IMR-90 (cell line): ENCODE results near the gene SEMA4A. TPM values are rescaled to one million over a fixed set of nuclear protein-coding genes. Genes with fewer than 3 reads are reported as not detected.
A peak's percentile ranks its signal among the peaks of the same experiment; 100 is the strongest.

Source experiments
- ATAC-seq: fragments of 200-7000 bp; cut with Tn5 transposase; 2 replicates; pipeline ENCODE4 v1.9.1; 2020; ENCODE audit warnings: low read depth, mild to moderate bottlenecking, moderate library complexity
- BruUV-seq: library from RNA; stranded (reverse); fragments of 400-500 nt; replicated peaks from 2 replicates; lab custom pipeline; 2021; lab: Mats Ljungman, UMichigan
- CTCF ChIA-PET: fragments of 300-600 bp; formaldehyde crosslinking; extraction: SDS; loops from one replicate; lab custom pipeline; 2021; ENCODE audit warnings: antibody characterized with exemption; lab: Yijun Ruan, JAX
- POLR2A ChIA-PET: fragments of 300-600 bp; sonication (Branson Sonifier 250); formaldehyde crosslinking; loops from one replicate; lab custom pipeline; 2022; ENCODE audit warnings: antibody characterized with exemption; ENCODE audit not compliant: unreplicated experiment; lab: Charles Lee
- DNase-seq: peaks from one replicate; pipeline ENCODE4 v3.0.0; 2013
- H2AFZ ChIP-seq: replicated peaks from 2 replicates; pipeline ENCODE3; 2013; ENCODE audit warnings: low read length, mild to moderate bottlenecking; ENCODE audit not compliant: poor library complexity
- H2AK5ac ChIP-seq: 2 replicates; pipeline ENCODE4 v1.6.1; 2013; ENCODE audit warnings: low read depth, low read length, inconsistent platforms
- H2AK9ac ChIP-seq: replicated peaks from 2 replicates; pipeline ENCODE3; 2013; ENCODE audit warnings: mild to moderate bottlenecking, low read depth, low read length, moderate library complexity; ENCODE audit not compliant: poor library complexity
- H2BK120ac ChIP-seq: 2 replicates; pipeline ENCODE4 v1.6.1; 2013; ENCODE audit warnings: low read depth, low read length, inconsistent platforms
- H2BK15ac ChIP-seq: 3 replicates; pipeline ENCODE4 v1.6.1; 2013; ENCODE audit warnings: low read depth, low read length, inconsistent platforms
- H2BK20ac ChIP-seq: 2 replicates; pipeline ENCODE4 v1.6.1; 2013; ENCODE audit warnings: low read depth, mild to moderate bottlenecking, inconsistent platforms, low read length, moderate library complexity
- H2BK5ac ChIP-seq: 2 replicates; pipeline ENCODE4 v1.6.1; 2013; ENCODE audit warnings: mild to moderate bottlenecking, low read depth, low read length, inconsistent platforms; ENCODE audit not compliant: poor library complexity, severe bottlenecking
- H3K14ac ChIP-seq: replicated peaks from 2 replicates; pipeline ENCODE4 v1.6.1; 2013; ENCODE audit warnings: low read depth, low read length, inconsistent platforms
- H3K18ac ChIP-seq: 2 replicates; pipeline ENCODE4 v1.6.1; 2013; ENCODE audit warnings: low read depth, low read length, control low read depth
- H3K23ac ChIP-seq: 2 replicates; pipeline ENCODE4 v1.6.1; 2013; ENCODE audit warnings: low read depth, low read length, inconsistent platforms
- H3K27ac ChIP-seq: 2 replicates; pipeline ENCODE4 v1.5.1; 2013; ENCODE audit warnings: mild to moderate bottlenecking, control low read depth, low read length; ENCODE audit not compliant: insufficient read depth
- H3K27me3 ChIP-seq: 2 replicates; pipeline ENCODE4 v1.6.1; 2013; ENCODE audit warnings: low read length; ENCODE audit not compliant: control insufficient read depth, insufficient read depth
- H3K36me3 ChIP-seq: 2 replicates; pipeline ENCODE4 v1.6.1; 2013; ENCODE audit warnings: low read length, mixed read lengths; ENCODE audit not compliant: control insufficient read depth, insufficient read depth
- H3K4ac ChIP-seq: 2 replicates; pipeline ENCODE4 v1.6.1; 2013; ENCODE audit warnings: low read depth, low read length, inconsistent platforms
- H3K4me1 ChIP-seq: 2 replicates; pipeline ENCODE4 v1.6.1; 2013; ENCODE audit warnings: low read length, mixed read lengths; ENCODE audit not compliant: control insufficient read depth, insufficient read depth
- H3K4me2 ChIP-seq: 2 replicates; pipeline ENCODE4 v1.6.1; 2013; ENCODE audit warnings: low read depth, mild to moderate bottlenecking, control low read depth, low read length, moderate library complexity
- H3K4me3 ChIP-seq: 2 replicates; pipeline ENCODE4 v1.5.1; 2013; ENCODE audit warnings: low read depth, mild to moderate bottlenecking, control low read depth, low read length, moderate library complexity; ENCODE audit not compliant: insufficient read depth
- H3K56ac ChIP-seq: 2 replicates; pipeline ENCODE4 v1.6.1; 2013; ENCODE audit warnings: low read length, inconsistent platforms; ENCODE audit not compliant: insufficient read depth; ENCODE audit errors: extremely low read depth
- H3K79me1 ChIP-seq, 2 experiments: 2 replicates each; pipeline ENCODE4 v1.6.1; 2013; ENCODE audit warnings: low read length in 2 of 2, inconsistent platforms in 1 of 2, low read depth in 1 of 2
- H3K9ac ChIP-seq: 2 replicates; pipeline ENCODE4 v1.6.1; 2013; ENCODE audit warnings: low read depth, low read length, control low read depth
- H3K9me1 ChIP-seq: 2 replicates; pipeline ENCODE4 v1.6.1; 2013; ENCODE audit warnings: low read length, inconsistent platforms; ENCODE audit not compliant: insufficient read depth
- H3K9me3 ChIP-seq: 2 replicates; pipeline ENCODE4 v1.6.1; 2013; ENCODE audit warnings: low read length; ENCODE audit not compliant: control insufficient read depth, insufficient read depth
- H4K20me1 ChIP-seq: 2 replicates; pipeline ENCODE4 v1.6.1; 2013; ENCODE audit warnings: low read length, inconsistent platforms; ENCODE audit not compliant: insufficient read depth
- H4K5ac ChIP-seq: 2 replicates; pipeline ENCODE4 v1.6.1; 2013; ENCODE audit warnings: mild to moderate bottlenecking, low read depth, low read length, control low read depth
- H4K8ac ChIP-seq, 2 experiments: 2 replicates each; pipeline ENCODE4 v1.6.1; 2013; ENCODE audit warnings: low read depth in 2 of 2, low read length in 2 of 2, control low read depth in 1 of 2, inconsistent platforms in 1 of 2
- H4K91ac ChIP-seq: 2 replicates; pipeline ENCODE4 v1.6.1; 2013; ENCODE audit warnings: low read depth, low read length, inconsistent platforms; ENCODE audit not compliant: insufficient read depth
- BHLHE40 ChIP-seq: fragments of 150-350 bp; IDR thresholded peaks from 2 replicates; pipeline ENCODE4 v1.6.1; 2016; ENCODE audit warnings: mild to moderate bottlenecking, low read depth, low read length
- CEBPB ChIP-seq: IDR thresholded peaks from 2 replicates; pipeline ENCODE4 v1.6.1; 2012; ENCODE audit warnings: low read depth, low read length, improper control_type of control experiment
- CHD1 ChIP-seq: IDR thresholded peaks from 2 replicates; pipeline ENCODE4 v1.6.1; 2012; ENCODE audit warnings: low read depth, low read length, improper control_type of control experiment
- CTCF ChIP-seq: conservative IDR thresholded peaks from 2 replicates; pipeline ENCODE4 v1.5.1; 2012; ENCODE audit warnings: mild to moderate bottlenecking, low read depth, low read length, improper control_type of control experiment
- ELK1 ChIP-seq: fragments of 150-350 bp; IDR thresholded peaks from 2 replicates; pipeline ENCODE4 v1.6.1; 2016; ENCODE audit warnings: low read depth, mild to moderate bottlenecking, low read length, moderate library complexity, borderline replicate concordance
- FOS ChIP-seq: fragments of 150-350 bp; IDR thresholded peaks from 2 replicates; pipeline ENCODE4 v1.6.1; 2016; ENCODE audit warnings: low read depth, low read length
- MAFK ChIP-seq: IDR thresholded peaks from 2 replicates; pipeline ENCODE4 v1.6.1; 2012; ENCODE audit warnings: low read depth, low read length, improper control_type of control experiment
- MAZ ChIP-seq: IDR thresholded peaks from 2 replicates; pipeline ENCODE4 v1.6.1; 2012; ENCODE audit warnings: low read depth, mild to moderate bottlenecking, low read length, improper control_type of control experiment, moderate library complexity, borderline replicate concordance
- MXI1 ChIP-seq: IDR thresholded peaks from 2 replicates; pipeline ENCODE4 v1.6.1; 2012; ENCODE audit warnings: low read depth, mild to moderate bottlenecking, low read length, moderate library complexity, borderline replicate concordance
- NFE2L2 ChIP-seq: fragments of 150-350 bp; IDR thresholded peaks from 2 replicates; pipeline ENCODE4 v1.6.1; 2016; ENCODE audit warnings: low read depth, mild to moderate bottlenecking, low read length
- POLR2A ChIP-seq: IDR thresholded peaks from 2 replicates; pipeline ENCODE4 v1.6.1; 2012; ENCODE audit warnings: mild to moderate bottlenecking, low read depth, low read length
- RAD21 ChIP-seq: IDR thresholded peaks from 2 replicates; pipeline ENCODE4 v1.6.1; 2012; ENCODE audit warnings: low read length, improper control_type of control experiment
- RCOR1 ChIP-seq: IDR thresholded peaks from 2 replicates; pipeline ENCODE4 v1.6.1; 2012; ENCODE audit warnings: mild to moderate bottlenecking, low read length, improper control_type of control experiment; ENCODE audit not compliant: insufficient replicate concordance
- RFX5 ChIP-seq: IDR thresholded peaks from 2 replicates; pipeline ENCODE4 v1.8.0; 2012; ENCODE audit warnings: low read depth, mild to moderate bottlenecking, low read length, moderate library complexity
- SMC3 ChIP-seq: fragments of 150-350 bp; IDR thresholded peaks from 2 replicates; pipeline ENCODE4 v1.6.1; 2016; ENCODE audit warnings: low read depth, mild to moderate bottlenecking, antibody characterized with exemption, low read length, moderate library complexity
- WGBS, 2 experiments: methylation state at CpG; one replicate each; pipeline versions ENCODE4 v1.1.5 to v1.1.7; 2013; ENCODE audit warnings: missing lambda C conversion rate in 2 of 2; ENCODE audit not compliant: insufficient read length in 1 of 2; ENCODE audit errors: extremely low coverage in 2 of 2; 5-methylcytosine and 5-hydroxymethylcytosine counted together
- dilution Hi-C: fragments of 300-500 bp; cut with HindIII; formaldehyde crosslinking; loops from one replicate; pipeline ENCODE4 v1.14.3; 2018; ENCODE audit warnings: low sequenced_read_pairs; ENCODE audit not compliant: unreplicated experiment
- in situ Hi-C: fragments of 300-500 bp; cut with MboI; formaldehyde crosslinking; loops from 3 replicates; pipeline ENCODE4 v1.14.3; 2019; ENCODE audit warnings: low sequenced_read_pairs, inconsistent platforms, mixed read lengths
- intact Hi-C: fragments of 100-400 bp; cut with micrococcal nuclease; formaldehyde crosslinking; loops from 2 replicates; pipeline ENCODE4 v1.10.0; 2022
- polyA plus RNA-seq, 3 experiments: library from polyadenylated mRNA; depleted of rRNA; stranded (reverse); fragments of >200 nt; gene quantifications; 2 replicates each; pipeline ENCODE4 v1.2.3, GENCODE V29; 2012; ENCODE audit warnings: low replicate concordance in 1 of 3
- total RNA-seq: library from RNA; depleted of rRNA; stranded (reverse); fragments of >200 nt; gene quantifications from 2 replicates; pipeline ENCODE4 v1.2.3, GENCODE V29; 2012
- TF ChIP-seq, protein P1 (sequence below): fragments of 150-350 bp; IDR thresholded peaks from 2 replicates; pipeline ENCODE4 v1.6.1; 2017; ENCODE audit warnings: mild to moderate bottlenecking, antibody characterized with exemption, low read length, low read depth

SEMA4A gene
- total and polyA plus RNA-seq, 2 of the 4 experiments (the other 2 are of a cell fraction), result 0.18 to 0.86 TPM

GRCh38 chr1:156122086-156122485, 31.3 kb upstream of the SEMA4A start:
- Histone ChIP-seq H3K9me3 (no peaks in the 10 kb centered on the region), H3K27ac (peak overlapping the region; percentile 98; the same call in 1 of the 2 replicates), H2BK20ac (0 out of 2 replicates have a peak overlapping the region, but pooled peaks have one; percentile 26), H3K23ac (peak overlapping the region; percentile 92), H3K27me3 (no peaks in the 10 kb centered on the region), H3K56ac (peak overlapping the region; percentile 50; the same call in 1 of the 2 replicates), H2AK5ac (peak overlapping the region; percentile 54), H2AK9ac (no peak overlapping the region), H2BK15ac (peak overlapping the region; percentile 86; the same call in 2 of the 3 replicates), H3K4me2 (peak overlapping the region; percentile 78), H3K14ac (peak overlapping the region; percentile 88), H3K18ac (peak overlapping the region; percentile 39), H3K79me1 (peaks cover 0 to 31% of the 10 kb centered on the region in 2 experiments; a peak in 2 of 4 replicates), H3K4me1 (peaks cover 57% of the 10 kb centered on the region), H4K91ac (peak overlapping the region; percentile 72), H3K36me3 (peaks cover 13% of the 10 kb centered on the region), H4K20me1 (peaks cover 72% of the 10 kb centered on the region), H3K4ac (peak overlapping the region; percentile 98; the same call in 1 of the 2 replicates), H2BK5ac (peak overlapping the region; percentile 96), H2BK120ac (peak overlapping the region; percentile 75), H2AFZ (no peak overlapping the region), H4K5ac (peak overlapping the region; percentile 2; the same call in 1 of the 2 replicates), H3K9me1 (peaks cover 25% of the 10 kb centered on the region), H3K4me3 (no peak overlapping the region), H3K9ac (peak overlapping the region; percentile 70), H4K8ac (peak overlapping the region; percentile 98 to 99; a peak in 3 of 4 replicates)
- in situ Hi-C loops (no loop called here), dilution Hi-C loops (no loop called here), intact Hi-C loops (no loop called here)
- ChIA-PET CTCF (interaction anchor here (1.3 to 2.1 kb wide), 2 partner anchors 20 to 25 kb away, joined by 3 to 7 read pairs; no protein-coding TSS in a partner anchor), POLR2A (interaction anchor here (1.0 kb wide), 1 partner anchor 91 kb away, joined by 3 read pairs; the partner anchor contains the start of gene PMF1)
- DNase-seq, result no peak
- no peak for TF ChIP-seq RFX5
- TF ChIP-seq CTCF, result no peak
- no peak for TF ChIP-seq CEBPB
- TF ChIP-seq POLR2A, result no peak
- no peak for TF ChIP-seq ELK1
- TF ChIP-seq NFE2L2, result no peak
- TF ChIP-seq, protein P1, sequence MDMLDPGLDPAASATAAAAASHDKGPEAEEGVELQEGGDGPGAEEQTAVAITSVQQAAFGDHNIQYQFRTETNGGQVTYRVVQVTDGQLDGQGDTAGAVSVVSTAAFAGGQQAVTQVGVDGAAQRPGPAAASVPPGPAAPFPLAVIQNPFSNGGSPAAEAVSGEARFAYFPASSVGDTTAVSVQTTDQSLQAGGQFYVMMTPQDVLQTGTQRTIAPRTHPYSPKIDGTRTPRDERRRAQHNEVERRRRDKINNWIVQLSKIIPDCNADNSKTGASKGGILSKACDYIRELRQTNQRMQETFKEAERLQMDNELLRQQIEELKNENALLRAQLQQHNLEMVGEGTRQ, result no peak
- no peak for TF ChIP-seq BHLHE40
- TF ChIP-seq SMC3, result no peak
- no peak for TF ChIP-seq MAFK
- TF ChIP-seq FOS, result no peak
- no peak for TF ChIP-seq RAD21
- no peak for TF ChIP-seq MAZ
- no peak for TF ChIP-seq CHD1
- TF ChIP-seq MXI1, result no peak
- TF ChIP-seq RCOR1, result no peak
- no peak for ATAC-seq
- no CpG with 5 or more reads among the region's 4 CpGs for WGBS, 2 experiments
- BruUV-seq, result no TSS peak
